IMR-90 (cell line): Measurements from ENCODE around the gene SOX5. TPM values are rescaled to one million over a fixed set of nuclear protein-coding genes. Genes with fewer than 3 reads are reported as not detected.

Source experiments
- ATAC-seq: fragments of 200-7000 bp; cut with Tn5 transposase; 2 replicates; pipeline ENCODE4 v1.9.1; 2020; ENCODE audit warnings: low read depth, mild to moderate bottlenecking, moderate library complexity
- BruUV-seq: library from RNA; stranded (reverse); fragments of 400-500 nt; replicated peaks from 2 replicates; lab custom pipeline; 2021; lab: Mats Ljungman, UMichigan
- CTCF ChIA-PET: fragments of 300-600 bp; formaldehyde crosslinking; extraction: SDS; loops from one replicate; lab custom pipeline; 2021; ENCODE audit warnings: antibody characterized with exemption; lab: Yijun Ruan, JAX
- POLR2A ChIA-PET: fragments of 300-600 bp; sonication (Branson Sonifier 250); formaldehyde crosslinking; loops from one replicate; lab custom pipeline; 2022; ENCODE audit warnings: antibody characterized with exemption; ENCODE audit not compliant: unreplicated experiment; lab: Charles Lee
- DNase-seq: peaks from one replicate; pipeline ENCODE4 v3.0.0; 2013
- H2AFZ ChIP-seq: replicated peaks from 2 replicates; pipeline ENCODE3; 2013; ENCODE audit warnings: low read length, mild to moderate bottlenecking; ENCODE audit not compliant: poor library complexity
- H2AK5ac ChIP-seq: 2 replicates; pipeline ENCODE4 v1.6.1; 2013; ENCODE audit warnings: low read depth, low read length, inconsistent platforms
- H2AK9ac ChIP-seq: replicated peaks from 2 replicates; pipeline ENCODE3; 2013; ENCODE audit warnings: mild to moderate bottlenecking, low read depth, low read length, moderate library complexity; ENCODE audit not compliant: poor library complexity
- H2BK120ac ChIP-seq: 2 replicates; pipeline ENCODE4 v1.6.1; 2013; ENCODE audit warnings: low read depth, low read length, inconsistent platforms
- H2BK15ac ChIP-seq: 3 replicates; pipeline ENCODE4 v1.6.1; 2013; ENCODE audit warnings: low read depth, low read length, inconsistent platforms
- H2BK20ac ChIP-seq: 2 replicates; pipeline ENCODE4 v1.6.1; 2013; ENCODE audit warnings: low read depth, mild to moderate bottlenecking, inconsistent platforms, low read length, moderate library complexity
- H2BK5ac ChIP-seq: 2 replicates; pipeline ENCODE4 v1.6.1; 2013; ENCODE audit warnings: mild to moderate bottlenecking, low read depth, low read length, inconsistent platforms; ENCODE audit not compliant: poor library complexity, severe bottlenecking
- H3K14ac ChIP-seq: replicated peaks from 2 replicates; pipeline ENCODE4 v1.6.1; 2013; ENCODE audit warnings: low read depth, low read length, inconsistent platforms
- H3K18ac ChIP-seq: 2 replicates; pipeline ENCODE4 v1.6.1; 2013; ENCODE audit warnings: low read depth, low read length, control low read depth
- H3K23ac ChIP-seq: 2 replicates; pipeline ENCODE4 v1.6.1; 2013; ENCODE audit warnings: low read depth, low read length, inconsistent platforms
- H3K27ac ChIP-seq: 2 replicates; pipeline ENCODE4 v1.5.1; 2013; ENCODE audit warnings: mild to moderate bottlenecking, control low read depth, low read length; ENCODE audit not compliant: insufficient read depth
- H3K27me3 ChIP-seq: 2 replicates; pipeline ENCODE4 v1.6.1; 2013; ENCODE audit warnings: low read length; ENCODE audit not compliant: control insufficient read depth, insufficient read depth
- H3K36me3 ChIP-seq: 2 replicates; pipeline ENCODE4 v1.6.1; 2013; ENCODE audit warnings: low read length, mixed read lengths; ENCODE audit not compliant: control insufficient read depth, insufficient read depth
- H3K4ac ChIP-seq: 2 replicates; pipeline ENCODE4 v1.6.1; 2013; ENCODE audit warnings: low read depth, low read length, inconsistent platforms
- H3K4me1 ChIP-seq: 2 replicates; pipeline ENCODE4 v1.6.1; 2013; ENCODE audit warnings: low read length, mixed read lengths; ENCODE audit not compliant: control insufficient read depth, insufficient read depth
- H3K4me2 ChIP-seq: 2 replicates; pipeline ENCODE4 v1.6.1; 2013; ENCODE audit warnings: low read depth, mild to moderate bottlenecking, control low read depth, low read length, moderate library complexity
- H3K4me3 ChIP-seq: 2 replicates; pipeline ENCODE4 v1.5.1; 2013; ENCODE audit warnings: low read depth, mild to moderate bottlenecking, control low read depth, low read length, moderate library complexity; ENCODE audit not compliant: insufficient read depth
- H3K56ac ChIP-seq: 2 replicates; pipeline ENCODE4 v1.6.1; 2013; ENCODE audit warnings: low read length, inconsistent platforms; ENCODE audit not compliant: insufficient read depth; ENCODE audit errors: extremely low read depth
- H3K79me1 ChIP-seq, 2 experiments: 2 replicates each; pipeline ENCODE4 v1.6.1; 2013; ENCODE audit warnings: low read length in 2 of 2, inconsistent platforms in 1 of 2, low read depth in 1 of 2
- H3K9ac ChIP-seq: 2 replicates; pipeline ENCODE4 v1.6.1; 2013; ENCODE audit warnings: low read depth, low read length, control low read depth
- H3K9me1 ChIP-seq: 2 replicates; pipeline ENCODE4 v1.6.1; 2013; ENCODE audit warnings: low read length, inconsistent platforms; ENCODE audit not compliant: insufficient read depth
- H3K9me3 ChIP-seq: 2 replicates; pipeline ENCODE4 v1.6.1; 2013; ENCODE audit warnings: low read length; ENCODE audit not compliant: control insufficient read depth, insufficient read depth
- H4K20me1 ChIP-seq: 2 replicates; pipeline ENCODE4 v1.6.1; 2013; ENCODE audit warnings: low read length, inconsistent platforms; ENCODE audit not compliant: insufficient read depth
- H4K5ac ChIP-seq: 2 replicates; pipeline ENCODE4 v1.6.1; 2013; ENCODE audit warnings: mild to moderate bottlenecking, low read depth, low read length, control low read depth
- H4K8ac ChIP-seq, 2 experiments: 2 replicates each; pipeline ENCODE4 v1.6.1; 2013; ENCODE audit warnings: low read depth in 2 of 2, low read length in 2 of 2, control low read depth in 1 of 2, inconsistent platforms in 1 of 2
- H4K91ac ChIP-seq: 2 replicates; pipeline ENCODE4 v1.6.1; 2013; ENCODE audit warnings: low read depth, low read length, inconsistent platforms; ENCODE audit not compliant: insufficient read depth
- BHLHE40 ChIP-seq: fragments of 150-350 bp; IDR thresholded peaks from 2 replicates; pipeline ENCODE4 v1.6.1; 2016; ENCODE audit warnings: mild to moderate bottlenecking, low read depth, low read length
- CEBPB ChIP-seq: IDR thresholded peaks from 2 replicates; pipeline ENCODE4 v1.6.1; 2012; ENCODE audit warnings: low read depth, low read length, improper control_type of control experiment
- MAZ ChIP-seq: IDR thresholded peaks from 2 replicates; pipeline ENCODE4 v1.6.1; 2012; ENCODE audit warnings: low read depth, mild to moderate bottlenecking, low read length, improper control_type of control experiment, moderate library complexity, borderline replicate concordance
- MXI1 ChIP-seq: IDR thresholded peaks from 2 replicates; pipeline ENCODE4 v1.6.1; 2012; ENCODE audit warnings: low read depth, mild to moderate bottlenecking, low read length, moderate library complexity, borderline replicate concordance
- POLR2A ChIP-seq: IDR thresholded peaks from 2 replicates; pipeline ENCODE4 v1.6.1; 2012; ENCODE audit warnings: mild to moderate bottlenecking, low read depth, low read length
- RAD21 ChIP-seq: IDR thresholded peaks from 2 replicates; pipeline ENCODE4 v1.6.1; 2012; ENCODE audit warnings: low read length, improper control_type of control experiment
- RCOR1 ChIP-seq: IDR thresholded peaks from 2 replicates; pipeline ENCODE4 v1.6.1; 2012; ENCODE audit warnings: mild to moderate bottlenecking, low read length, improper control_type of control experiment; ENCODE audit not compliant: insufficient replicate concordance
- RFX5 ChIP-seq: IDR thresholded peaks from 2 replicates; pipeline ENCODE4 v1.8.0; 2012; ENCODE audit warnings: low read depth, mild to moderate bottlenecking, low read length, moderate library complexity
- SMC3 ChIP-seq: fragments of 150-350 bp; IDR thresholded peaks from 2 replicates; pipeline ENCODE4 v1.6.1; 2016; ENCODE audit warnings: low read depth, mild to moderate bottlenecking, antibody characterized with exemption, low read length, moderate library complexity
- WGBS, 2 experiments: methylation state at CpG; one replicate each; pipeline versions ENCODE4 v1.1.5 to v1.1.7; 2013; ENCODE audit warnings: missing lambda C conversion rate in 2 of 2; ENCODE audit not compliant: insufficient read length in 1 of 2; ENCODE audit errors: extremely low coverage in 2 of 2; 5-methylcytosine and 5-hydroxymethylcytosine counted together
- dilution Hi-C: fragments of 300-500 bp; cut with HindIII; formaldehyde crosslinking; loops from one replicate; pipeline ENCODE4 v1.14.3; 2018; ENCODE audit warnings: low sequenced_read_pairs; ENCODE audit not compliant: unreplicated experiment
- in situ Hi-C: fragments of 300-500 bp; cut with MboI; formaldehyde crosslinking; loops from 3 replicates; pipeline ENCODE4 v1.14.3; 2019; ENCODE audit warnings: low sequenced_read_pairs, inconsistent platforms, mixed read lengths
- intact Hi-C: fragments of 100-400 bp; cut with micrococcal nuclease; formaldehyde crosslinking; loops from 2 replicates; pipeline ENCODE4 v1.10.0; 2022
- polyA plus RNA-seq, 3 experiments: library from polyadenylated mRNA; depleted of rRNA; stranded (reverse); fragments of >200 nt; gene quantifications; 2 replicates each; pipeline ENCODE4 v1.2.3, GENCODE V29; 2012; ENCODE audit warnings: low replicate concordance in 1 of 3
- total RNA-seq: library from RNA; depleted of rRNA; stranded (reverse); fragments of >200 nt; gene quantifications from 2 replicates; pipeline ENCODE4 v1.2.3, GENCODE V29; 2012
- TF ChIP-seq, protein P1 (sequence below): conservative IDR thresholded peaks from 2 replicates; pipeline ENCODE4 v1.5.1; 2012; ENCODE audit warnings: mild to moderate bottlenecking, low read depth, low read length, improper control_type of control experiment

The SOX5 gene
- total and polyA plus RNA-seq, 2 of the 4 experiments (the other 2 are of a cell fraction) = 1.1 to 13.1 TPM

DNA sequence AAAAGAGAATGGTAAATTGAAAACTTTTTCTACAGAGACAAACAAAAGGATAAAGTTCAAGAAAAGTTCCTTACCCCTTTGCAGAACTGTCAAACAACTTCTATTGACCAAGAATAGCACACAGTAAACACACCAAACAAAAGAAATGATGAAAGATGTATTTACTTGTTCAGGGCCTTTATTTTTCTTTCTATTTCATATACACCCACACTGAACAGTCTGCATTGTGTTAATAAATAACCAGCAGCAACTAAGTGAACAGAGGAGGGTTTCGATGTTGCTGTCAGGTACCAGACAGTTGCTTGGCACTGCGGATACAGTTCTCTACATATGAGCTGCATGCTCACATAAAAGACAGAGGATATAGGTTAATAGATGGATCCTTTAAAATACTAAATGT, 122.1 kb downstream of the SOX5 start:
- H4K91ac ChIP-seq = no peak overlapping the region
- no peak overlapping the region for H2BK5ac ChIP-seq
- no peak overlapping the region for H3K14ac ChIP-seq
- H3K27ac ChIP-seq = no peak overlapping the region
- no peak overlapping the region for H3K4me2 ChIP-seq
- H2AK9ac ChIP-seq = no peak overlapping the region
- in situ Hi-C loops (no loop called here), dilution Hi-C loops (no loop called here), intact Hi-C loops (no loop called here)
- H3K56ac ChIP-seq = no peak overlapping the region
- DNase-seq (no peak), ATAC-seq (no peak)
- H3K18ac ChIP-seq = no peak overlapping the region
- H3K4ac ChIP-seq = no peak overlapping the region
- H2BK120ac ChIP-seq = no peak overlapping the region
- H4K20me1 ChIP-seq = no peaks in the 10 kb centered on the region
- H4K5ac ChIP-seq = no peak overlapping the region
- no peaks in the 10 kb centered on the region for H3K27me3 ChIP-seq
- H4K8ac ChIP-seq = no peak overlapping the region
- H3K9ac ChIP-seq = no peak overlapping the region
- no peaks in the 10 kb centered on the region for H3K4me1 ChIP-seq
- H2AK5ac ChIP-seq = no peak overlapping the region
- no TSS peak for BruUV-seq
- no peaks in the 10 kb centered on the region for H3K36me3 ChIP-seq
- TF ChIP-seq BHLHE40 = no peak
- TF ChIP-seq MXI1 = no peak
- TF ChIP-seq SMC3 = no peak
- no peak for TF ChIP-seq MAZ
- no peak for TF ChIP-seq CEBPB
- TF ChIP-seq RFX5 = no peak
- TF ChIP-seq POLR2A = no peak
- no peak for TF ChIP-seq RCOR1
- no peak for TF ChIP-seq RAD21
- TF ChIP-seq, protein P1, sequence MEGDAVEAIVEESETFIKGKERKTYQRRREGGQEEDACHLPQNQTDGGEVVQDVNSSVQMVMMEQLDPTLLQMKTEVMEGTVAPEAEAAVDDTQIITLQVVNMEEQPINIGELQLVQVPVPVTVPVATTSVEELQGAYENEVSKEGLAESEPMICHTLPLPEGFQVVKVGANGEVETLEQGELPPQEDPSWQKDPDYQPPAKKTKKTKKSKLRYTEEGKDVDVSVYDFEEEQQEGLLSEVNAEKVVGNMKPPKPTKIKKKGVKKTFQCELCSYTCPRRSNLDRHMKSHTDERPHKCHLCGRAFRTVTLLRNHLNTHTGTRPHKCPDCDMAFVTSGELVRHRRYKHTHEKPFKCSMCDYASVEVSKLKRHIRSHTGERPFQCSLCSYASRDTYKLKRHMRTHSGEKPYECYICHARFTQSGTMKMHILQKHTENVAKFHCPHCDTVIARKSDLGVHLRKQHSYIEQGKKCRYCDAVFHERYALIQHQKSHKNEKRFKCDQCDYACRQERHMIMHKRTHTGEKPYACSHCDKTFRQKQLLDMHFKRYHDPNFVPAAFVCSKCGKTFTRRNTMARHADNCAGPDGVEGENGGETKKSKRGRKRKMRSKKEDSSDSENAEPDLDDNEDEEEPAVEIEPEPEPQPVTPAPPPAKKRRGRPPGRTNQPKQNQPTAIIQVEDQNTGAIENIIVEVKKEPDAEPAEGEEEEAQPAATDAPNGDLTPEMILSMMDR = no peak
- no peak overlapping the region for H2BK20ac ChIP-seq
- no peaks in the 10 kb centered on the region for H3K79me1 ChIP-seq
- no peak overlapping the region for H2BK15ac ChIP-seq
- no peak overlapping the region for H3K23ac ChIP-seq
- ChIA-PET POLR2A (no interaction called here), CTCF (interaction anchor here (1.3 kb wide), 1 partner anchor 9 kb away, joined by 3 read pairs; no protein-coding TSS in a partner anchor)
- no peak overlapping the region for H2AFZ ChIP-seq
- no CpG with 5 or more reads among the region's 2 CpGs for WGBS, 2 experiments
- no peaks in the 10 kb centered on the region for H3K9me1 ChIP-seq
- H3K4me3 ChIP-seq = no peak overlapping the region
- H3K9me3 ChIP-seq = no peaks in the 10 kb centered on the region
